BJ (cell line): ENCODE data around the gene IFNG-AS1. TPM values are rescaled to one million over a fixed set of nuclear protein-coding genes. Genes with fewer than 3 reads are reported as not detected.

Experiments
- CTCF ChIA-PET: fragments of 350-600 bp; formaldehyde crosslinking; extraction: SDS; loops from one replicate; lab custom pipeline; 2021; ENCODE audit warnings: antibody characterized with exemption, inconsistent platforms; lab: Yijun Ruan, JAX
- POLR2A ChIA-PET: fragments of 300-600 bp; sonication (Branson Sonifier 250); formaldehyde crosslinking; extraction: SDS; loops from one replicate; lab custom pipeline; 2021; ENCODE audit warnings: antibody characterized with exemption; lab: Charles Lee
- DNase-seq: peaks from one replicate; pipeline ENCODE4 v3.0.0-alpha.2; 2011; ENCODE audit warnings: low read depth
- H3K27me3 ChIP-seq: 2 replicates; pipeline ENCODE4 v1.6.0; 2011; ENCODE audit warnings: low read length; ENCODE audit not compliant: control insufficient read depth, insufficient read depth
- H3K36me3 ChIP-seq: 2 replicates; pipeline ENCODE4 v1.5.1; 2011; ENCODE audit warnings: low read length; ENCODE audit not compliant: control insufficient read depth, insufficient read depth
- H3K4me3 ChIP-seq: 2 replicates; pipeline ENCODE4 v1.5.1; 2011; ENCODE audit warnings: low read depth, mild to moderate bottlenecking, control low read depth, low read length
- polyA plus RNA-seq: library from polyadenylated mRNA; depleted of rRNA; stranded (reverse); fragments of >200 nt; gene quantifications from 2 replicates; pipeline ENCODE4 v1.2.3, GENCODE V29; 2011
- TF ChIP-seq, protein P1 (sequence below): IDR thresholded peaks from 2 replicates; pipeline ENCODE4 v1.5.1; 2011; ENCODE audit warnings: low read depth, mild to moderate bottlenecking, control low read depth, inconsistent platforms, low read length, moderate library complexity; ENCODE audit not compliant: insufficient read depth

IFNG-AS1 gene
- polyA plus RNA-seq, 1 experiment, result not detected

DNA sequence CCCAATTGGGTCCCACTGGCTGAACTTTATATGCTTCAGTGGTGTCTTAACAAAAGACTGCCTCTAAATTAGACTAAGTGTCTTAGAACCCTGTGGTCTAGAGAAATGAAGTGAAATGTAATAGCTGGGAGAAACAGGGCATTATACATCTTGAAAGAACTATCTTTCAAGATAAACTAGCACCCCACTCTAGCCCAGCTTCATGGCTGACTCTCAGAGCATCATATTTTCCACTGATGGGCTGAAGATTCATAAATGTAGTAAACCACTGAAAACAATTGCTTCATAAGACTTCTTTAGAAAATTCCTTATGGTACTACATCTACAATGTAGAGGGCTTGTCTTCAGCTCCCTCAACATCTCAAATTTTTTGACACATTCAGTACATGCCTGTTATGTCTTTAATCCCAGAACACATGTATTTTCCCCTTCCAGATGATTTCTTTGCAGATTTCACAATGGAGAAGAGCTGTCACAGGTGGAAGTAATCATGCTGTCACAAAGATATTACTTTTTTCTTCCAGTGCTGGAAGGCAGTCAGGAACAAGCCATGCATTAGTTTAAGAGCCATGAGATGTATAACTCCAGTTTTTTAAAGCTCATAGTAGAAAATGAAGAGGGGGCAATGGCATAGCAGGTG is 48.5 kb downstream of the IFNG-AS1 start:
- TF ChIP-seq, protein P1, sequence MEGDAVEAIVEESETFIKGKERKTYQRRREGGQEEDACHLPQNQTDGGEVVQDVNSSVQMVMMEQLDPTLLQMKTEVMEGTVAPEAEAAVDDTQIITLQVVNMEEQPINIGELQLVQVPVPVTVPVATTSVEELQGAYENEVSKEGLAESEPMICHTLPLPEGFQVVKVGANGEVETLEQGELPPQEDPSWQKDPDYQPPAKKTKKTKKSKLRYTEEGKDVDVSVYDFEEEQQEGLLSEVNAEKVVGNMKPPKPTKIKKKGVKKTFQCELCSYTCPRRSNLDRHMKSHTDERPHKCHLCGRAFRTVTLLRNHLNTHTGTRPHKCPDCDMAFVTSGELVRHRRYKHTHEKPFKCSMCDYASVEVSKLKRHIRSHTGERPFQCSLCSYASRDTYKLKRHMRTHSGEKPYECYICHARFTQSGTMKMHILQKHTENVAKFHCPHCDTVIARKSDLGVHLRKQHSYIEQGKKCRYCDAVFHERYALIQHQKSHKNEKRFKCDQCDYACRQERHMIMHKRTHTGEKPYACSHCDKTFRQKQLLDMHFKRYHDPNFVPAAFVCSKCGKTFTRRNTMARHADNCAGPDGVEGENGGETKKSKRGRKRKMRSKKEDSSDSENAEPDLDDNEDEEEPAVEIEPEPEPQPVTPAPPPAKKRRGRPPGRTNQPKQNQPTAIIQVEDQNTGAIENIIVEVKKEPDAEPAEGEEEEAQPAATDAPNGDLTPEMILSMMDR, result no peak
- no peak for DNase-seq
- CTCF ChIA-PET, result interaction anchor here (0.9 to 3.2 kb wide), 5 partner anchors 8 to 36 kb away, joined by 3 to 28 read pairs (median 3); no protein-coding TSS in a partner anchor

DNA sequence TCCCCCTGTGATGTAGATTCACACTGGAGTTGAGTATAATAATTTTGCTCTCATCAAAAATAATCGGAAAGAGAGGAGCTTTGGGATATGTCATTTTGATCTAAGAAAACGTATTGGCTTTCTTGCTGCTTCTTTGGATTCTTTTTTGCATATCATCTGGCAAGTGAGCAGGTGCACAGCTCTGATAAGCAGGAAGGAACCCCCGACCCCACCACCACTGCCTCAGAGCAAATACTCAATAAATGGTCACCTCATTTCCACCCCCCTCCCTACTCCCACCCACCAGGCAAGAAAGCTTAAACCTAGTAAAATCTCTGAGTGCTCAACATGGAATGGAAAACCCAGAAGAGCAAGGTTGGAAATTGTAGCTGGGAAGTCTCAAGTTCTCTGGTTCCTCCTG is 49.4 kb downstream of the IFNG-AS1 start:
- TF ChIP-seq, protein P1, result no peak
- no peaks in the 10 kb centered on the region; the same call in 1 of the 2 replicates for H3K27me3 ChIP-seq
- no peak overlapping the region for H3K4me3 ChIP-seq
- CTCF ChIA-PET, result interaction anchor here (1.0 to 5.0 kb wide), 7 partner anchors 9 to 683 kb away, joined by 3 to 28 read pairs (median 10); no protein-coding TSS in a partner anchor
- H3K36me3 ChIP-seq, result no peaks in the 10 kb centered on the region
- no peak for DNase-seq
- POLR2A ChIA-PET, result no interaction called here

More for the DNA sequence above, 48.5 kb downstream of the IFNG-AS1 start:
- Histone ChIP-seq H3K27me3 (no peaks in the 10 kb centered on the region), H3K4me3 (no peak overlapping the region), H3K36me3 (no peaks in the 10 kb centered on the region)
- POLR2A ChIA-PET, result no interaction called here

DNA sequence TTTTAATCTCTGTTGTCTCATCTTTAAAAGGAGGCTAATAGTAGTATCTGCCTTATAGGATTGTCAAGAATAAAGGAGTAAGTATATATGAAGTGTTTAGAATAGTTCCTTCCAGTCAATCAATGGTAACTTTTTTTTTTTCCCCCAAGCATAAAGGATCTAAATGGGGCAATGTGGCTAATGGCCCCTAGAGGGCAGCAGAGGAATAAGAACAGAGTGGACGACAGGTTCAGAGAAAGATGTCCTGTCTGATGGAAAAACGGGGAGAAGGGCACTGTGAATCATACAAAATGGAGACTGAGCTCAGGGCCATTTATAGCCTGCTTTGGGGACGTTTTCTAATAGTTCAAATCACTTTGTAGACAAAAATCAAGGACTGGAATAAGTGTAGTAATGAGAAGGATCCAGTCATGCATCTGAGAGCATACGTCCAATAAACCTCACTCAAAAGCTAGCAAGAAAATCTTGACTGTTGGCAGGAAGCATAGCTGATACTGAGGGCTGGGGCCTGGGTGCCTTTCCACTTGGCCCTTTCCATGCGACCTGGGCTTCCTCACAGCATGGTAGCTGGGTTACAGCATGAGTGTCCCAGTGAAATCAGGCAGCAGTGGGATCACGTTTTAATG is 51.3 kb downstream of the IFNG-AS1 start:
- DNase-seq, result peak; percentile 16
- TF ChIP-seq, protein P1, result peak; percentile 89
- no peaks in the 10 kb centered on the region; the same call in 1 of the 2 replicates for H3K27me3 ChIP-seq
- H3K36me3 ChIP-seq, result no peaks in the 10 kb centered on the region
- CTCF ChIA-PET, result interaction anchor here (0.6 to 5.0 kb wide), 25 partner anchors 8 to 1116 kb away, joined by 3 to 28 read pairs (median 4); no protein-coding TSS in a partner anchor
- POLR2A ChIA-PET, result no interaction called here
- H3K4me3 ChIP-seq, result no peak overlapping the region

DNA sequence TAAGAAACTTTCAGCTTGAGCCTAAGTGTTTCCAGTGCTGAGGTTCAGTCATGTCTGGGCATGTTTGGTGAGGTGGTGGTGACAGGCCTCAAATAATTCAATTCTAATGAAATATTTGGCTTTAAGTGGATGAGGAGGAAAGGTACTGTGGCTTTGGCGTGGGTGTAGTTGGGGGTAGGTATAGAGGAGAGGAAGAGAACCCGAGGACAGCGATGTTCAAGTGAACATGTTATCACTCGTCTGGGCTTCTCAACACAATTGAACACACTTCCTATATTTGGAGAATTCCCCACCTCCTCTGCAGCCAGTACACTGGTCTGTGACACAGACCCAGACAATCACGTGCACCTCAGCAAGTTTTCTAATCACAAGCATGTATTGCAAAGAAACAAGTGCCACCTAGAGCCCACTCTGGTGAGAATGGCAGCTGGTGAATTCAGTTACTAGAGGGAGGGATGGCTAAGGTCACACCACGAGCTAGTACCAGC is 53.0 kb downstream of the IFNG-AS1 start:
- H3K4me3 ChIP-seq, result no peak overlapping the region
- H3K36me3 ChIP-seq, result no peaks in the 10 kb centered on the region
- TF ChIP-seq, protein P1, result 0 out of 2 replicates have a peak, but pooled peaks have one; percentile 5
- no peaks in the 10 kb centered on the region; the same call in 1 of the 2 replicates for H3K27me3 ChIP-seq
- DNase-seq, result no peak
- ChIA-PET POLR2A (no interaction called here), CTCF (interaction anchor here (0.8 to 5.0 kb wide), 2 partner anchors 21 to 115 kb away, joined by 3 to 23 read pairs; no protein-coding TSS in a partner anchor)

DNA sequence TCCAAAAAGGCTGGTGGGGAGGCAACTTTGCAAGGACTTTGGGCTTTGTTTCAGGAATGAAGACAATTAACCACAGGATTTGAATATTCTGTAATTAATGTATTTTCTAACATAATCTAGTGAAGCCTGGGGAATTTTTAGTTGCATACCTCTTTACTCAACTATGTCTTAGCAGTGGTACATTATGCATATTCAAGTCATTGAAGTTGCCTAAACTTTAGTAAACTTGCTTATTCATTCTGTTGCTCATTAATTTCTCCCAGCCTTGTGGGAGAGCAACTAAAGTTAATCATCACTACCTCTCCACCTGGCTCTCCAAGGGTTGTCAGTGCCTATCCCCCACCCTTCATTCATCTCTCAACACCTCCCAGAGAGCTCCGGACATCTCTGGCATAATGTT is 54.2 kb downstream of the IFNG-AS1 start:
- CTCF ChIA-PET, result interaction anchor here (0.8 to 5.0 kb wide), 4 partner anchors 114 to 699 kb away, joined by 3 to 23 read pairs (median 3); no protein-coding TSS in a partner anchor
- DNase-seq, result no peak
- no peak overlapping the region for H3K4me3 ChIP-seq
- POLR2A ChIA-PET, result no interaction called here
- no peaks in the 10 kb centered on the region for H3K36me3 ChIP-seq
- no peaks in the 10 kb centered on the region; the same call in 1 of the 2 replicates for H3K27me3 ChIP-seq
- TF ChIP-seq, protein P1, result no peak
